Measurements from ENCODE around the gene CHRM5. TPM values are rescaled to one million over a fixed set of nuclear protein-coding genes. Genes with fewer than 3 reads are reported as not detected.

Gene CHRM5
- total and polyA plus RNA-seq, 2 donors from 2014 or later = 0.06 TPM; not detected in 1

DNA sequence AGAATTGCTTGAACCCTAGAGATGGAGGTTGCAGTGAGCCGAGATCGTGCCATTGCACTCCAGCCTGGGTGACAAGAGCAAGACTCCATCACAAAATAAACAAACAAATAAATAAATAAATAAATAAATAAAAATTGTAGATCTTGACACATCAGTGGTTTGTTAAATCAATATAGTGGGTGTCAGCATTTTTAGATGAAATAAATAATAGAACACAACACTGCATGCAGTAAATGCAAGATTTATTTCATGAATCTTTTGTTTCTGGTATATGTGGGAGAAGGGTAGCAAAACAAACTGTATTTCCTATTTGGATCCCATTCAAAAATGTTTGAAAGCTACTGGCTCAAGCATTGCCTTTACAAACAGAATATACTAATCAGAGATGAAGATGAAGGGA, 35.6 kb upstream of the CHRM5 start:
- TF ChIP-seq, protein P1, sequence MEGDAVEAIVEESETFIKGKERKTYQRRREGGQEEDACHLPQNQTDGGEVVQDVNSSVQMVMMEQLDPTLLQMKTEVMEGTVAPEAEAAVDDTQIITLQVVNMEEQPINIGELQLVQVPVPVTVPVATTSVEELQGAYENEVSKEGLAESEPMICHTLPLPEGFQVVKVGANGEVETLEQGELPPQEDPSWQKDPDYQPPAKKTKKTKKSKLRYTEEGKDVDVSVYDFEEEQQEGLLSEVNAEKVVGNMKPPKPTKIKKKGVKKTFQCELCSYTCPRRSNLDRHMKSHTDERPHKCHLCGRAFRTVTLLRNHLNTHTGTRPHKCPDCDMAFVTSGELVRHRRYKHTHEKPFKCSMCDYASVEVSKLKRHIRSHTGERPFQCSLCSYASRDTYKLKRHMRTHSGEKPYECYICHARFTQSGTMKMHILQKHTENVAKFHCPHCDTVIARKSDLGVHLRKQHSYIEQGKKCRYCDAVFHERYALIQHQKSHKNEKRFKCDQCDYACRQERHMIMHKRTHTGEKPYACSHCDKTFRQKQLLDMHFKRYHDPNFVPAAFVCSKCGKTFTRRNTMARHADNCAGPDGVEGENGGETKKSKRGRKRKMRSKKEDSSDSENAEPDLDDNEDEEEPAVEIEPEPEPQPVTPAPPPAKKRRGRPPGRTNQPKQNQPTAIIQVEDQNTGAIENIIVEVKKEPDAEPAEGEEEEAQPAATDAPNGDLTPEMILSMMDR (IDR thresholded peaks at IDR 0.05; ENCODE audit: borderline replicate concordance, extremely low read depth, insufficient read depth) = no peak
- no peak for FAIRE-seq
- peak in 1 of 5 donors; percentile 14 for DNase-seq
- intact Hi-C loops (cut with DNase I) = no loop called here
- Histone ChIP-seq H3K4me1 (ENCODE audit: control insufficient read depth in 2 of 3, insufficient read depth in 2 of 3, low read depth in 1 of 3, low read length in 3 of 3) (peaks cover 0 to 5% (median 2%) of the 10 kb centered on the region in 3 donors), H3K9me3 (ENCODE audit: control insufficient read depth in 2 of 3, insufficient read depth in 1 of 3, low read length in 3 of 3) (no peaks in the 10 kb centered on the region), H3K27me3 (ENCODE audit: control insufficient read depth, insufficient read depth, low read length) (no peaks in the 10 kb centered on the region), H3K9ac (ENCODE audit: low read length in 3 of 3) (no peak overlapping the region), H3K4me3 (ENCODE audit: low read length in 3 of 3) (no peak overlapping the region), H3K36me3 (ENCODE audit: control insufficient read depth in 2 of 3, insufficient read depth in 3 of 3, low read length in 3 of 3) (no peaks in the 10 kb centered on the region), H3K27ac (ENCODE audit: low read depth in 2 of 2, low read length in 2 of 2) (no peak overlapping the region)

DNA sequence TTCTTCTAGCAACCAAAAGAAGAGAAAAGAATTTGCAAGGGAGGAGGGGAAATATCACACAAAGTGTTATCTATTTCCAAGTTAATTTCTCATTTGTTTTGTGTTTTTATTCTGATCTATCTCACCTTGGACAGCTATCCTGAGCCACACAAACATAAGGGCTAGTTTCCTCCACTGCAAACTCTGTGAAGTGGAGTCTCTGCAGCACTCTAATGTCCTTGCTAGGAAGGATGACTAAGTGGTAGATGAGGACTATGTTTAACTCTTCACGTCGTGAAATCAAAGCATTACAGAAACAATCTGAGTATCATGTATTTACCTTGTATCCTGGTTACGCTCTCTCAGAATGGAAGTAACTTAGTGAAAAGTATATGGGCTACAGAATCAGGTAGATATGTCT, 33.9 kb upstream of the CHRM5 start:
- no peak for DNase-seq
- H3K4me3 ChIP-seq (ENCODE audit: low read length in 3 of 3) = no peak overlapping the region
- FAIRE-seq = no peak
- H3K27ac ChIP-seq (ENCODE audit: low read depth in 2 of 2, low read length in 2 of 2) = no peak overlapping the region
- no peaks in the 10 kb centered on the region for H3K9me3 ChIP-seq (ENCODE audit: control insufficient read depth in 2 of 3, insufficient read depth in 1 of 3, low read length in 3 of 3)
- TF ChIP-seq, protein P1 (IDR thresholded peaks at IDR 0.05; ENCODE audit: borderline replicate concordance, extremely low read depth, insufficient read depth) = no peak
- H3K36me3 ChIP-seq (ENCODE audit: control insufficient read depth in 2 of 3, insufficient read depth in 3 of 3, low read length in 3 of 3) = no peaks in the 10 kb centered on the region
- H3K27me3 ChIP-seq (ENCODE audit: control insufficient read depth, insufficient read depth, low read length) = no peaks in the 10 kb centered on the region
- intact Hi-C loops (cut with DNase I) = no loop called here
- no peak overlapping the region for H3K9ac ChIP-seq (ENCODE audit: low read length in 3 of 3)
- H3K4me1 ChIP-seq (ENCODE audit: control insufficient read depth in 2 of 3, insufficient read depth in 2 of 3, low read depth in 1 of 3, low read length in 3 of 3) = peaks cover 0 to 5% (median 2%) of the 10 kb centered on the region in 3 donors

DNA sequence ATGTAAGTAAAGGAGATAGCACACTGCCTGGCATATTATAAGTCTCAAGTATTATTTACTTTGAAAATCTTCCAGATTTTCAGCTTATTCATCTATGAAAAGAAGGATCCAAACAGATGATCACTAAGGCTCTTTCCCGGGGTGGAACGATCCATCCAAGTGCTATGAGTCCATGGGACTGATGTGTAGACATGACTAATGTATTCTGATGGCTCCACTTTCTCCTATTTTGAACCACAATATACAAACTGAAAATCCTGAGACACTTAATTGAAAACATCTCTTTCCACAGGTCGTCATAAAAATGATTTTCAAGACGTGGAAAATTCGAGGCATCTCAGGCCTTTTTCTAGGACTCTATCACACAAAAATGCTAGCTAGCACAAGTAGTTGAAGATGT, 33.4 kb upstream of the CHRM5 start:
- Histone ChIP-seq H3K36me3 (ENCODE audit: control insufficient read depth in 2 of 3, insufficient read depth in 3 of 3, low read length in 3 of 3) (no peaks in the 10 kb centered on the region), H3K9ac (ENCODE audit: low read length in 3 of 3) (no peak overlapping the region), H3K4me1 (ENCODE audit: control insufficient read depth in 2 of 3, insufficient read depth in 2 of 3, low read depth in 1 of 3, low read length in 3 of 3) (peaks cover 0 to 5% (median 2%) of the 10 kb centered on the region in 3 donors), H3K4me3 (ENCODE audit: low read length in 3 of 3) (no peak overlapping the region), H3K27me3 (ENCODE audit: control insufficient read depth, insufficient read depth, low read length) (no peaks in the 10 kb centered on the region), H3K9me3 (ENCODE audit: control insufficient read depth in 2 of 3, insufficient read depth in 1 of 3, low read length in 3 of 3) (no peaks in the 10 kb centered on the region), H3K27ac (ENCODE audit: low read depth in 2 of 2, low read length in 2 of 2) (no peak overlapping the region)
- DNase-seq (no peak), FAIRE-seq (no peak)
- TF ChIP-seq, protein P1 (IDR thresholded peaks at IDR 0.05; ENCODE audit: borderline replicate concordance, extremely low read depth, insufficient read depth) = no peak
- intact Hi-C loops (cut with DNase I) = no loop called here
